ENCODE results near the gene CDKN1C.

The CDKN1C gene

GRCh38 chr11:2919837-2920236 is 34.3 kb upstream of the CDKN1C start:
- Histone ChIP-seq H3K4me1 (ENCODE audit: low read length) (no peaks in the 10 kb centered on the region), H3K4me2 (ENCODE audit: low read depth, low read length) (no peak overlapping the region), H4K20me1 (ENCODE audit: insufficient read depth, low read length) (no peaks in the 10 kb centered on the region), H3K9ac (ENCODE audit: low read length) (no peak overlapping the region), H3K36me3 (replicated peaks; ENCODE audit: insufficient read depth, low read length) (no peaks in the 10 kb centered on the region), H2AFZ (ENCODE audit: low read length) (no peak overlapping the region), H3K9me2 (replicated peaks; ENCODE audit: insufficient read depth, low read length) (no peaks in the 10 kb centered on the region), H3K79me2 (ENCODE audit: low read length) (no peaks in the 10 kb centered on the region), H3K27me3 (replicated peaks; ENCODE audit: insufficient read depth, low read length) (peaks cover 19% of the 10 kb centered on the region), H3K9me3 (replicated peaks; ENCODE audit: insufficient read depth, low read length) (no peaks in the 10 kb centered on the region), H3K27ac (ENCODE audit: low read length) (no peak overlapping the region), H3K4me3 (ENCODE audit: low read length) (no peak overlapping the region), H3F3A (ENCODE audit: insufficient read depth, low read length) (no peaks in the 10 kb centered on the region)
- TF ChIP-seq EZH2phosphoT487 (IDR thresholded peaks at IDR 0.05; ENCODE audit: low read length) = no peak
- TF ChIP-seq EZH2 (optimal IDR thresholded peaks at IDR 0.05; ENCODE audit: low read depth, low read length) = no peak
- TF ChIP-seq, protein P1, sequence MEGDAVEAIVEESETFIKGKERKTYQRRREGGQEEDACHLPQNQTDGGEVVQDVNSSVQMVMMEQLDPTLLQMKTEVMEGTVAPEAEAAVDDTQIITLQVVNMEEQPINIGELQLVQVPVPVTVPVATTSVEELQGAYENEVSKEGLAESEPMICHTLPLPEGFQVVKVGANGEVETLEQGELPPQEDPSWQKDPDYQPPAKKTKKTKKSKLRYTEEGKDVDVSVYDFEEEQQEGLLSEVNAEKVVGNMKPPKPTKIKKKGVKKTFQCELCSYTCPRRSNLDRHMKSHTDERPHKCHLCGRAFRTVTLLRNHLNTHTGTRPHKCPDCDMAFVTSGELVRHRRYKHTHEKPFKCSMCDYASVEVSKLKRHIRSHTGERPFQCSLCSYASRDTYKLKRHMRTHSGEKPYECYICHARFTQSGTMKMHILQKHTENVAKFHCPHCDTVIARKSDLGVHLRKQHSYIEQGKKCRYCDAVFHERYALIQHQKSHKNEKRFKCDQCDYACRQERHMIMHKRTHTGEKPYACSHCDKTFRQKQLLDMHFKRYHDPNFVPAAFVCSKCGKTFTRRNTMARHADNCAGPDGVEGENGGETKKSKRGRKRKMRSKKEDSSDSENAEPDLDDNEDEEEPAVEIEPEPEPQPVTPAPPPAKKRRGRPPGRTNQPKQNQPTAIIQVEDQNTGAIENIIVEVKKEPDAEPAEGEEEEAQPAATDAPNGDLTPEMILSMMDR (IDR thresholded peaks at IDR 0.05; ENCODE audit: low read length) = no peak
- no peak for DNase-seq

GRCh38 chr11:2919188-2919587 is 33.6 kb upstream of the CDKN1C start:
- Histone ChIP-seq H3K4me2 (ENCODE audit: low read depth, low read length) (no peak overlapping the region), H3F3A (ENCODE audit: insufficient read depth, low read length) (no peaks in the 10 kb centered on the region), H2AFZ (ENCODE audit: low read length) (no peak overlapping the region), H3K27ac (ENCODE audit: low read length) (no peak overlapping the region), H3K4me1 (ENCODE audit: low read length) (no peaks in the 10 kb centered on the region), H3K27me3 (replicated peaks; ENCODE audit: insufficient read depth, low read length) (peaks cover 13% of the 10 kb centered on the region), H3K9me2 (replicated peaks; ENCODE audit: insufficient read depth, low read length) (no peaks in the 10 kb centered on the region), H3K79me2 (ENCODE audit: low read length) (no peaks in the 10 kb centered on the region), H3K4me3 (ENCODE audit: low read length) (no peak overlapping the region), H3K36me3 (replicated peaks; ENCODE audit: insufficient read depth, low read length) (no peaks in the 10 kb centered on the region), H3K9ac (ENCODE audit: low read length) (no peak overlapping the region), H3K9me3 (replicated peaks; ENCODE audit: insufficient read depth, low read length) (no peaks in the 10 kb centered on the region), H4K20me1 (ENCODE audit: insufficient read depth, low read length) (no peaks in the 10 kb centered on the region)
- TF ChIP-seq EZH2 (optimal IDR thresholded peaks at IDR 0.05; ENCODE audit: low read depth, low read length) = no peak
- TF ChIP-seq EZH2phosphoT487 (IDR thresholded peaks at IDR 0.05; ENCODE audit: low read length) = no peak
- TF ChIP-seq, protein P1 (IDR thresholded peaks at IDR 0.05; ENCODE audit: low read length) = no peak
- DNase-seq = no peak

GRCh38 chr11:2917842-2918490 is 32.4 kb upstream of the CDKN1C start:
- Histone ChIP-seq H4K20me1 (ENCODE audit: insufficient read depth, low read length) (no peaks in the 10 kb centered on the region), H3K27me3 (replicated peaks; ENCODE audit: insufficient read depth, low read length) (peaks cover 8% of the 10 kb centered on the region), H3K9ac (ENCODE audit: low read length) (no peak overlapping the region), H3K4me2 (ENCODE audit: low read depth, low read length) (no peak overlapping the region), H3K9me3 (replicated peaks; ENCODE audit: insufficient read depth, low read length) (no peaks in the 10 kb centered on the region), H2AFZ (ENCODE audit: low read length) (no peak overlapping the region), H3K36me3 (replicated peaks; ENCODE audit: insufficient read depth, low read length) (no peaks in the 10 kb centered on the region), H3K27ac (ENCODE audit: low read length) (no peak overlapping the region), H3K4me3 (ENCODE audit: low read length) (no peak overlapping the region), H3K79me2 (ENCODE audit: low read length) (no peaks in the 10 kb centered on the region), H3F3A (ENCODE audit: insufficient read depth, low read length) (no peaks in the 10 kb centered on the region), H3K9me2 (replicated peaks; ENCODE audit: insufficient read depth, low read length) (no peaks in the 10 kb centered on the region), H3K4me1 (ENCODE audit: low read length) (no peaks in the 10 kb centered on the region; the same call in 1 of the 2 replicates)
- DNase-seq = no peak
- TF ChIP-seq EZH2phosphoT487 (IDR thresholded peaks at IDR 0.05; ENCODE audit: low read length) = no peak
- TF ChIP-seq, protein P1 (IDR thresholded peaks at IDR 0.05; ENCODE audit: low read length) = no peak
- no peak for TF ChIP-seq EZH2 (optimal IDR thresholded peaks at IDR 0.05; ENCODE audit: low read depth, low read length)

Data from MM.1S (cell line).